GM18517 (cell line): Measurements from ENCODE around the gene OR10AD1.
A peak's percentile ranks its signal among the peaks of the same experiment; 100 is the strongest.
"Not testable (repeated sequence)": the region's sequence is repeated elsewhere in the genome, so short reads cannot be mapped to it uniquely, and the experiment has no call there.

Experiments
- ATAC-seq: cut with Tn5 transposase; IDR thresholded peaks from one replicate; pipeline ENCODE4 v1.9.1; 2021; ENCODE audit warnings: mild to moderate bottlenecking, moderate library complexity; ENCODE audit not compliant: unreplicated experiment

OR10AD1 gene, protein sequence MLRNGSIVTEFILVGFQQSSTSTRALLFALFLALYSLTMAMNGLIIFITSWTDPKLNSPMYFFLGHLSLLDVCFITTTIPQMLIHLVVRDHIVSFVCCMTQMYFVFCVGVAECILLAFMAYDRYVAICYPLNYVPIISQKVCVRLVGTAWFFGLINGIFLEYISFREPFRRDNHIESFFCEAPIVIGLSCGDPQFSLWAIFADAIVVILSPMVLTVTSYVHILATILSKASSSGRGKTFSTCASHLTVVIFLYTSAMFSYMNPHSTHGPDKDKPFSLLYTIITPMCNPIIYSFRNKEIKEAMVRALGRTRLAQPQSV

DNA sequence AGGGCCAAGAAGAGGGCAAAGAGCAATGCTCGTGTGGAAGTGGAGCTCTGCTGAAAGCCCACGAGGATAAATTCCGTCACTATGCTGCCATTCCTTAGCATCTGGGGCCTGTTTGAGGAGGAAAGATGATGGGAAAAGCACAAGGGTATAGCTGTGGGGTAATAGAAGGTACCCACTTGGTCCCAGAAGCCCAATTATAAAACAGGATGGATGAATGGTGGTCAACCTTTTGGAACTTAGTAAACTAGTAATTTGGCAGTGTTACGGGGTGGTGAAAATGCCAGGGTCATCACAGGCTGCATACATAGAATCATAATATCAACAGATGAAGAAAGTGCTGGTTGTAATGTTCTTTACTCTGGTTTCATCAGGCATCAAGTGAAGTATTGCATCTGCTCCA lies at the start of gene OR10AD1:
TSS of gene OR10AD1 (minus strand) at position 101 of the 400 bp plus-strand sequence. CDS start at position 101, 0 bp downstream.
- no peak for ATAC-seq

DNA sequence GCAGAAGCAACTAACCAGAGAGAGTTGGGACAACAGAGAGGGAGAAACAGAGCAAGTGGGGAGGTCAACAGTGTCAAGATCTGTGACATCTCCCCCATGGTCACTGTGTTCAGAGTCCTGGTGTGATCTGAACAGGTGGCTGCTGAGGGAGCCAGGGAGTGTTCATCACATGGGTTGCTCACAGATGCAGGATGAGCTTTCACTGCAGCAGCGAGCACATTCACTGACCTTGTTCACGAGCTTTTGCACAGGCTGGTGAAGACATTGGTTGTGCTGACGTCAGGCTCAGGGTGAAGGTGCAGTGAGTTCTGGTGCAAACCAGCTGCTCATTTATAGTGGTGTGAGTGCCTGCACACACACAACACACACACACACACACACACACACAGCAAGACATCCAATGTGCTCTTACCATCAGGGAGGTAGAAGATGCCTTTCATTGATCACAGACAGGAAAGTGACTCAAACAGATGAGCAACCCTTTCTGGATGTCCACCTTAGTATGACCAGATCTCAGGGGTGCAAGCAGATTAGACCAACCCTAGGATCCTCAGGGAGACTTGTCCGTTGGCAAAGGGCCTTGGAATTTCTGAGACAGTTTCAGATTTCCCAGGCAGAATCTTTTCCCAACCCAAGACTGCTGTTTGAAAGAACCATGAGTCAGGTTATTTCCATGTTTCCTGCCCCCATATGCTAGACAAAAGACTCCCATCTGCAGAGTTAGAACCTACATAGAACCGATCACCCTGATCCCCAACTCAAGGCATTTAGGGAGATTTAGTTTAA lies 44.3 kb upstream of the OR10AD1 start:
- no peak for ATAC-seq

DNA sequence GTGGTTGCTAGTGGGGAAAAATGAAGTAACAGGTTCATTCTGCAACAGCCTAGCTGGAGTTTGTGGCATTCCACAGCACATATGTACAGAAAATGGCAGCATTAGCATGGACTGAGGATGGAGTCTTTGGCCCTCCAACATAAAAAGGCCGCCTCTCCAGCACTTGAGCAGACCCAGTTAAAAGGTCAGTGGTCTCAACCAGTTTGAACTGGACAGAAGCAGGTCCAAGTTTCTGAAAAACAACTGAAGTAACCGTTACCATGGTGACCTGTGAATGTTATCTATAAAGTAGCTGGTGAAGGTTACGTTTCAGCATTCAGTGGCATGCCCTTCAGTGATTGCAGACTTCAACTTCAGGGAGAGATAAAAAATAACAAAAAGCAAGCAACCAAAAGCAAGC lies 34.1 kb upstream of the OR10AD1 start:
- no peak for ATAC-seq

DNA sequence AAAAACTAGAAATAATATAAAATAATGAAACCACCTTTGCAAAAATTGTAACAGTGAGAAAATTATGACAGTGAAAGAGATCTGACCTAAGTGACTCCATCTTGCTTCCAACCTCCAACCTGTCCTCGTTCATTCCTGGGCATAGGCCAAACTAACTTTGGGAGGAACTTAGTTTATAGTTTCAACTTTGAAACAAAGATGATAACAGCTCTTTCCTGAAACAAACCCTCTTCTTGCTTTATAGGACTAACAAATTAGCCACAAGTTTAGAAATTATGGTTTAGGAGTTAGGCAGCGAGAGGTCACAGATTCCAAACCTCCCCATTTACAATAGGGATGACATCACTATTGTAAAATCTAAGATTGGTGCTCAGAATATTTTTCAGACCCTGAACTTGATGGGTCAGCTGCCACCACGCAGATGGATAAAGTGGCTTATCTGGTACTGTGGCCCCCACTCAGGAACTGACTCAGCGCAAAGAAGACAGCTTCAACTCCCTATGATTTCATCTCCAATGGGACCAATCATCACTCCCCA lies 32.8 kb upstream of the OR10AD1 start:
- ATAC-seq = no peak

- ATAC-seq = not testable (repeated sequence)
These were observed 28.3 kb upstream of the OR10AD1 start for GRCh38 chr12:48231169-48231958.

DNA sequence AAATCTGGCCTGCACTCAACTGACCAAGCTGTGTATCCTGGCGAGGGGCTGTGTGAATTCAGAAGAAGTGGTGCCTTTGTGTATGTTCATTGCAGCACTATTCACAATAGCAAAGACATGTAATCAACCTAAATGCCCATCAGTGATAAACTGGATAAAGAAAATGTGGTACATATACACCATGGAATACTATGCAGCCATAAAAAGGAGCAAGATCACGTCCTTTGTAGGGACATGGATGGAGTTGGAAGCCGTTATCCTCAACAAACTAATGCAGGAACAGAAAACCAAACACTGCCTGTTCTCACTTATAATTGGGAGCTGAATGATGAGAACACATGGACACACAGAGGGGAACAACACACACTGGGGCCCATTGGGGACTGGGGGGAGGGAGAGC lies 21.4 kb upstream of the OR10AD1 start:
- not testable (repeated sequence) for ATAC-seq

DNA sequence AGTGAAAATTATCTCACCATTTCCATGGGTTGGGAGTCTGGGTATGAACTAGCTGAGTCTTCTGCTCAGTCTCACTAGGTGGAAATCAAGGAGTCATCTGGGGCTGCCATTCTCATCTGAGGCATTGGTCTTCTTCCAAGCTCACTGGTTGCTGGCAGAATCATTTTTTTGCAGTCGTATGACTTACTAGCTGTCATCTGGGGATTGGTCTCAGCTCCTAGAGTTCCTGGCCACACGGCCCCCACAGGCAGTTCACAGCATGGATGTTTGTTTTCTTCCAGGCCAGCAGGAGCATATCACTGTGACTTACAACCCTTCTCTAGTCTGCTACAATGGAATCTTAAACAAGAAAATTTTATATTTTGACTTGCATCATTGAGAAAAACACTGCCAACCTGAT lies 18.6 kb upstream of the OR10AD1 start:
- ATAC-seq = no peak

DNA sequence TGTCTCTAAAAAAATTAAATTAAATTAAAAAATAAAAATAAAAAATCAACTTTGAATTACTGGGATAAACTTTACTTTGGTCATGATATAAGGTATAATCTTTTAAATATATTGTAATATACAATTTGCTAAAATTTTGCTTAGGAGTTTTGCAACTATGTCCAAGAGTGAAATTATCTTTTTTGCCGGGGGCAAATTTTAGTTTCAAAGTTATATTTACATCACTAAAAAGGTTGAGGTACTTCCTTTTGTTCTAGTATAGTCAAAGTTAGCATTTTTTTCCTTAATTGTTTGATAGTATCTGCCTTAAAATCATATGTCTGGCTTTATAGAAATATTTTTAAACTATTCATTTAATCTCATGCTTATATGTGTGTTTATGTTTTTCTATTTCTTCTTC lies 17.6 kb upstream of the OR10AD1 start:
- no peak for ATAC-seq

DNA sequence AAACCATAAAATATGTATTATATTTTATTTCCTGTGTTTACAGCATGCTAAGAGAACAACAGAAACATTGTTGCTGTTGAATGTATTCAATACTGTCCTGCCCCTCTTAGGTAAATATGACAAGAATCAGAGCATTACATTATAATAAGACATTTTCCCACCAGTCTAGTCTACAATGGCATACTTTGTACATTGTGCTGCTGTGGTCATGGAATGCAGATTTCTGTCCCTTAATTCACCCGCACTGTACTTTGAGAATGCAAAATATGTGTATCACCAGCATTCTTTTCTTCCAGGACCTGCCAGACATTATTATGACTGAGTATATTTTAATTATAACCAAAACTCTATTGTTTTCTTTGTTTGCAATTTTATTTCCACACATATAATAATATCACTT lies 16.5 kb upstream of the OR10AD1 start:
- no peak for ATAC-seq

DNA sequence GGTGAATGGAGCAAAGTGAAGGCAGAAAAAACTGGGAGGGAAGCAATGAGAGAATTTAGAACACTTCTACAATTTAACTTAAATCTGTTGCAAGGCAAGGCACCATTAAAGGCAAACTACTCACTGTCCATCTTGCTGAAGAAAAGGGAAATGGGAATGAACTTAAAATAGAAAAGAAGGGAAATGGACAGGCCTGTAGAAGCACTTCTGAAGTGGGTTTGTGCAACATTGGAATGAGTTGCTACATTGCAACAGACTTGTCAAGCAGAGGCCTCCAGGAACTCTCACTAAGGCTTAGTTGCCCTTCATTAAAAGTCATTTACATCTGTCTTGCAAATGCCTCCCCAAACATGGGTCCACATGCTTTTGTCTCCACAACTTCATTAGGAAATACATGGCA lies 13.7 kb upstream of the OR10AD1 start:
- no peak for ATAC-seq

- not testable (repeated sequence) for ATAC-seq
These were observed 6.4 kb upstream of the OR10AD1 start for GRCh38 chr12:48209495-48209894.

DNA sequence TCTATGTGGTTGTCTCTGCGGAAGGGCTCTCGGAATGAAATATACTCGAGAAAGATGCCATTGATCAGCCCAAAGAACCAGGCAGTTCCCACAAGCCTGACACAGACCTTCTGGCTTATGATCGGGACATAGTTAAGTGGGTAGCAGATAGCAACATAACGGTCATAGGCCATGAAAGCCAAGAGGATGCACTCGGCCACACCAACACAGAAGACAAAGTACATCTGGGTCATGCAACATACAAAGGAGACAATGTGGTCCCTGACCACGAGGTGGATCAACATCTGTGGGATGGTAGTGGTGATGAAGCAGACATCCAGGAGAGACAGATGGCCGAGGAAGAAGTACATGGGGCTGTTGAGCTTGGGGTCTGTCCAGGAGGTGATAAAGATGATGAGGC lies 326 bp downstream of the OR10AD1 start:
- no peak for ATAC-seq

- no peak for ATAC-seq
These were observed 1.6 kb downstream of the OR10AD1 start for GRCh38 chr12:48201516-48201915.

- no peak for ATAC-seq
These were observed 2.0 kb downstream of the OR10AD1 start for GRCh38 chr12:48201091-48201490.

DNA sequence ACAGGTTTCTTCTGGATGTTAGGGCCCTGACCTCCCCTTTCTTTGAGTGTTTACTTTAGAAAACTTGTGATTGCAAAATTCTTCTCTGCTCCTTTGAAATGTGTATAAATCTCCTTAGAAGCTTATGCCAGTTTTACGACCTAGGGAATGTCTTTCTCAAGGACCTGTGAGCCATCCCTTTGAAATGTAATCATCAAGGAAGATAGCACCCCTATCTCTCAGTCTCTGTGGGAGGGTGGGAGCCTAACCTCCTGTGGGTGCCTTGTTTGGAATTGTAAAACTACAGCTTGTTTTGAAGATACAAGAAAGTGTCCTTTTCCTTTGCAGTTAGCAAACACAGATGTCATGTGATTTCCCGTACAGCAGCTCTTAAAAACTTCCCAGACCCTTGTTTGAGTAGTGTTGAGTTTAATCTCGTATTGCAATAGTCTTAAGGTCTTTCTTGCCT lies 3.3 kb downstream of the OR10AD1 start:
- ATAC-seq = no peak

DNA sequence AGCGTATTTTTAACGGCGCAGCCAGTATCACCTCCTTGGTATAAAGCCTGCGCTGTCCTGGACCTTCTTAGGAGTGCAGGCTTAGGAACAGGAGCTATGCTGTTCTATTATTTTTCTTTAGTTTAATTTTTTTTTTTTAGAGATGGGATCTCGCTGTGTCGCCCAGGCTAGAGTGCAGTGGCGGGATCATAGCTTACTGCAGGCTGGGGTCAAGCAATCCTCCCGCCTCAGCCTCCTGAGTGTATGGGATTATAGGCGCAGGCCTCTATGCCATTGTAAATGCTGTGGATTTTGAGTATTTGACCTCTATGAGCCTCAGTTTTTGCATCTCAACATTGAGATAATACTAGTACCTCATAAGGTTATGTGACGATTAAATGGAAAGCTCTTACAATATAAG lies 4.1 kb downstream of the OR10AD1 start:
- no peak for ATAC-seq

GRCh38 chr12:48198672-48198971 lies 4.5 kb downstream of the OR10AD1 start:
- ATAC-seq = no peak

DNA sequence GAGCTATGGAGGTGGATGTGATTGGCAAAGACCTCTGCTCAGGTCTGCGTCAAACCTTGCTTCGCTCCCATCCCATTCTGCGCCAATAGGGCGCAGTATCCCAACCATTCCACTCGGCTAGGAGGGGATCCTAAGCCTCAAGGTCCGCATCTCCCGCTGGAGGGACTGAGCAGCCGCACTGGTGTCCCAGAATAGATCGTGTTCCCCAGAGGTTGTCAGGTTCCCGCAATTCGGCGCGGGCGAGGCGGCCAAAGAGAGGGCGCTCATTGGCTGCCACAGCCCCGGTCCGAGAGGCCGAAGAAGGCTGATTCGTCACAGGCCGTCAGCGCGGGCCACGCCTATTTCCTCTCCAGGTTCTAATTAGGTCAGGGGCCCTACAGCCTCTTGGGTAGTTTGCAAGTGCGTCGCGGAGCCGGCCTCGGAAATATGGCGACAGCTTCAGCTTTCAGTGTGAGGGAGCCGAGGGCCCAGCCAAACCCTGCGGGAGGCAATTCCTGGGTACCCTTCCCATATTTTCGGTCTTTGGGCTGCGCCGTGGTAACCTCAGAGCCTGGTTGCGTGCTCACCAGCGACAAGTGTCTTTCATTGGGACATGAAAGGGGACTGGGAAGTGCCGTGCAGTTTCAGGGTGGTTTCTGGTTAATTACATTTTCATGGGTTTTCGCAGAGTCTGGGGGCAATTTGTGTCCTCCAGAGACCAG lies 5.0 kb downstream of the OR10AD1 start:
- ATAC-seq = peak; percentile 100

- peak; percentile 3 for ATAC-seq
These were observed 5.5 kb downstream of the OR10AD1 start for GRCh38 chr12:48197549-48197970.

GRCh38 chr12:48194799-48195201 lies 8.3 kb downstream of the OR10AD1 start:
- no peak for ATAC-seq

DNA sequence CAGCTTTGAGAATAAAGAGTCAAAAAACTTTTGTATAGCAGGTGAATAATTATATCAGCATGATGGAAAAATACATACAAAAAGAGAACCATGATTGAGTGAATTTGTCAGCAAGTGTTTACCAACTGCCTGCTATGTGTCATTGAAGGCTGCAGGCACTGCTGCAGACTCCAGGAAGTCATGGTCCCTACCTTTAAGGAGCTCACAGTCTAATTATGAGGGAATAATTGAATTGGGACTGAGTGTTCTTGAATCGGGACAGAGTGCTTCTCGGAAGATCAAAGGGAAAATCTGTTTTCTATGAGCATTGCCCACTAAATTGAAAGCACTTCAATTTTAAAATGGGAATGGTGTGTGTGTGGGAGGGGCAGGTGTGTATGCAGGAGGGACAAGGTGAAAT lies 9.5 kb downstream of the OR10AD1 start:
- no peak for ATAC-seq
